GM18511 (cell line): Measurements from ENCODE around the gene ACTN1.
"Not testable (repeated sequence)": the region's sequence is repeated elsewhere in the genome, so short reads cannot be mapped to it uniquely, and the experiment has no call there.

Source experiments
- ATAC-seq: cut with Tn5 transposase; IDR thresholded peaks from one replicate; pipeline ENCODE4 v1.9.1; 2021; ENCODE audit warnings: mild to moderate bottlenecking, moderate library complexity; ENCODE audit not compliant: unreplicated experiment

The ACTN1 gene

DNA sequence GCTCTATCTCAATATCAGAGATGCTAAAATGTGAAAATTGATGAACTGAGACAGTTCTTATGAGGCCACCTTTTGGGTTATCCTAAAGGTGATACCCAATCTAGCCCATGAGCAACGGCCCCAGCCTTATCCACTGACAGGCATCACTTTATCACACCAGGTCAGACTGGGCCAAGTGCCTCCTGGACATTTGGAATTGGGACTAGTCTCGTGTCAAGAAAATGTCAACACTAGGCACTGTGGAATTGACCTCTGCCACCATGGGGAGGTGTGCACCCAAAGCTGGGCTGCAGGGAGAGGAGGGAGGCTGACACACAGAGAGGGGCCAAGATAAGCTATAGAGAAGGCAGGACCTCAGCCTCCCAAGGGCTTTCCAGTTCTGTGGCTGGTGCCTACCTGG is 107.7 kb downstream of the ACTN1 start:
- no peak for ATAC-seq

DNA sequence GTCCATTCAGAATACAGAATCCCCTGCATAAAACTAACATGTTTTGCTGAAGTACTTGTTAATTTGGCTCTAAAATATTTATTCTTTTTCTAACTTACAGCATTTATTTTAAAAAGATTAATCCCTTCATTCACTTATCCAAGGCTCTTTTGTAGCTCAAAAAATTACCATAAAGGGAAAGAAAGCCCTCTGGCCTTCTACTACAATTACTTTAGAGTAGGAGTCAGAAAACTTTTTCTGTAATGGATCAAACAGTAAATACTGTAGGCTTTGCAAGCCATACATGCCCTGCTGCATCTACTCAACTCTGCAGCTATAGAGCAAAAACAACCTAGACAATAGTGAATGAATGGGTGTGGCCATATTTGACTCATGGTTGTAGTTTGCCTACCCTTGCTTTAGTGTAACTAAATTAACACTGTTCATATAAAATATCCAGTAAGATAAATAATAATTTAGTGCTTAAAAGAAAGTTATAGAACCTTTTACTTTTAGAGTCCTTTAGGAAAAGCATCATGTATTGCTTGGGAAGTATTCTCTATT is 112.0 kb downstream of the ACTN1 start:
- no peak for ATAC-seq

DNA sequence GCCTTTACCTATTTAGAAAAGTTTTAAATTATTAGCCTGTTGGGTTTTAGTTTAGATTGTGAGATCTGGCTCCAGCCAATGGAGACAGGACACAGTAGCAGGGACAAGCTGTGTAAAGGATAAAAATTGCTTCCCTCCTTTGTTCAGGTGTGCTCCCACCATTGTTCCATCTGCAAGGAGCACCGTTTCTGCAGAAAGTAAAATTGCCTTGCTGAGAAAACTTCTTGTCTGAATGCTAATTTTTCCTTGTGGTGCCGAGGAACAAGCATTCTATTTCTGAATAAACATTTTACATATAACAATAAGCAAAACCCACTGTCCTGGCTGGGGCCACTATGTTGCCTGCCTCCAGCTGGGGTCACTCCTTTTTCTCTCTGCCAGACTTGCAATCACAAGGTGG is 113.6 kb downstream of the ACTN1 start:
- no peak for ATAC-seq

DNA sequence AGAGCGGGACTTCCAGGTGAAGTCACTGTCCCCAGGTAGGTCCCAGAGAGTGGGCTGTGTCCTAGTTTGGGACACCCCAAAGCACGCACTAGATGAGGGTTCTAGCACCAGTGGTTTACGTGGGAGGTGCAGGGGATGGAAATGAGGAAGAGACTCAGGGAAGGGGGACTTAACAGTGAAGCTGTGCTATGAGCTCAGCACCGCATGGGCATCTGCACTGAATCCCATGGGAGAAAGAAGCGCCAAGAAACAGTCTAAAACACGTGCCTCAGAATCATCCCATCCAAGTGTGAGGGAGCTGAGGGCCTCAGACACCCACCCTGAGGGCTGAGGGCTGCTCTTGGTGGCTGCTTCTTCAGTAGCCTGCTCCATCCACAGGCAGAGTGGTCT is 114.7 kb downstream of the ACTN1 start:
- ATAC-seq: no peak

DNA sequence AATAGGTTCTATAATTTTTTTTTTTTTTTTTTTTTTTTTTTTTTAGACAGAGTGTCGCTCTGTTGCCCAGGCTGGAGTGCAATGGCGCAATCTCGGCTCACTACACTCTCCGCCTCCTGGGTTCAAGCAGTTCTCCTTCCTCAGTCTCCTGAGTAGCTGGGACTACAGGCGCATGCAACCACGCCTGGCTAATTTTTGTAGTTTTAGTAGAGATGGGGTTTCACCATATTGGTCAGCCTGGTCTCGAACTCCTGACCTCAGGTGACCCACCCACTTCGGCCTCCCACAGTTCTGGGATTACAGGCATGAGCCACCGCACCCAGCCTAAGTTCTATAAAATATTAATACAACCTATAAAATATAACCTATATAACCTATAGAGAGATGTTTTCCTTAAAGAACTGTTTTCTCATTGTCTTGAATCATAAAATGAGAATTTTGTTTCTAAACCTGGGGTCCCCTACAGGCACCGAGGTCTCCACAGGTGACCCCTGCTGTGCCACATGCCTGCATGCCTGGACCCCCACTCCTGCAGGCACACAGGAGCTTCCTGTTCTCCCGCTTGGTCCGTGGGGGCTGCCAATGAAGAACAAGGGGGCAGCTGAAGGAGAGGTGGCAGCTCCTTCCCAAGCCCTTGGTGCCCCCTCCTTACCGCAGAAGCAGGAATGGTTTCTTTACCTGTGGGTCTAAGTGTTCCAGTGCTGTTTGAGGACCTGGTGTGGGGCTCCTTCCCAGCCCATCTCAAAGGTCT is 115.3 kb downstream of the ACTN1 start:
- ATAC-seq: no peak

DNA sequence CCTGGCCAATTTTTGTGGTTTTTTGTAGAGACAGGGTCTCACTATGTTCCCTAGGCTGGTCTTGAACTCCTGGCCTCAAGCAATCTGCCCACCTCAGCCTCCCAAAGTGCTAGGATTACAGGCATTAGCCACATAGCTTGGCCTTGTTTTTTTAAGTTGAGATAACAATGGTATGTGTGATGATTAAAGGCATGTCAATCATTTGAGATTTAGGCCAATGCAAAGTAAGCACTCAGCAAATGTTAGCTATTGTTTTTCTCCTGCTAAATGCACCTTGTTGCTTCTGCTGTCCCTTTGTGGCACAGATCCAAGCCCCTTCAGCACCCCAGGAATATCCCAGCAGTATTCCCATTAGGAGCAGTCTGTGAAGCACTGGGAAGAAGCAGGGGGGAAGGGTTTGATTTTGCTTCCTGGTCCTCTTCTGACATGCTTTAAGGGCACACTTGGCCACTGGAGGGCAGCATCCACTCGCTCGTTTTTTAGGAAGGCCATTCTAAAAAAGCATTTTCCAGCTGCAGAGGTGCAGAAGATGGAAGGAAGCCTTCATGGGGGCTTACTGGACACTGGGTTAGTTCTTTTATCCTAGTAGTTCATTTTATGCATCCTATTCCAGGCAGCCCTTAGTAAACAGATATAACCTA is 116.0 kb downstream of the ACTN1 start:
- no peak for ATAC-seq

DNA sequence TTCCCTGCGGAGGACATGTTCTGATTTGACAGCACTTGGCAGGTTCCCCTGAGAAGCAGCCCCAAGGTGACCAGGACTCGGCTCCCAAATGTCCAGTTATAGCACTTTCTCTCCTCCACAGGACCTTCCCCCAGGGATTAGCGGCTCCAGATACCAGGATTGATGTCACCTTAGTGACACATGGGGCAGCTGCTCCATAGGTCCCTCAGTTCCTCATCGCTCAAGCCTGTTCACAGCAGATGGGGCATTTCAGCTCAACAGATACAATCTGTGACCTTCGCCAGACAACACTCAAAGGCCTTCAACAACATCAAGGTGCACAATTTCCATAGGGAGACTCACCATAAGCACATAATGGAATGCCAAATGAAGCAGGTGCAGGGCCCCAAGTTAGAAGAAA is 118.3 kb downstream of the ACTN1 start:
- ATAC-seq: no peak

DNA sequence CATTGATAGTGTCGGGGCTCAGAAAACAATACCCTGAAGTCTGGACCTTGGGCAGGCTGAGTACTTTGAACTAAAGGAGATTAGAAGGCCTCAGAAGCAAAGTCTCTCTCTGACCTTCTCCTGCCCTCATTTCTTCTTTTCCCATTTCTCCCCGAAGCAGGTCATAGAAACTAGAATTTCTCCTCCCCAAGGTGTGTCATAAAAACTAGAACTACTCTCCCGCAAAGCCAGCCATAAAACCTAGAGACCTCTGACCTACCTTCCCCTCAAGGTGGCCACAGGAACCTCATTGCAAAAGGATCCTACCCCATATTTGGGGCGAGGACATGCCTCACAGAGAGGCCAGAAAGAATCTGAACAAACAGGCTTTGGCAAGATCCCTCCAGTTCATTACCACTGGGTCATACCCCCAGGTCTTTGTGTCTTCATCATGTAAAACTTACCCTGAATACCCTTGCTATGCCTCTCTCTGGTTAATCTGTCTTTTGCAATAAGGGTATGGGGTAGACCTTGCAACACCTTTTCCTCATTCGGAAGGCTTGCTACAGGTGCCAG is 121.5 kb downstream of the ACTN1 start:
- ATAC-seq: no peak

DNA sequence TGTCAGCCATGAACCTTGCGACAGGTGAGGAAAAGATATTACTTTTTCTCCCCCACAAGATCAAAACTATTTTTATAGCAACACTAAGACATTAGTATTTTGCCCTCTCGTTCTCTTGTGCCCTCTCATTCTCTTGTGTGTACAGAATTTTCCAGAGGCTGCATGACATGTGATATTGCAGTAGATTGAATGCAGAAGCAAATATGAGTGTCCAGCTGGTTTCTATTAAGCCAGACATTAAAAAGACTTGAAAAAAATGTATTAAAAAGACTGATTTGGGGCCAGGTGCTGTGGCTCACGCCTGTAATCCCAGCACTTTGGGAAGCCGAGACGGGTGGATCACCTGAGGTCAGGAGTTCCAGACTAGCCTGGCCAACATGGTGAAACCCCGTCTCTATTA is 122.5 kb downstream of the ACTN1 start:
- ATAC-seq: no peak

DNA sequence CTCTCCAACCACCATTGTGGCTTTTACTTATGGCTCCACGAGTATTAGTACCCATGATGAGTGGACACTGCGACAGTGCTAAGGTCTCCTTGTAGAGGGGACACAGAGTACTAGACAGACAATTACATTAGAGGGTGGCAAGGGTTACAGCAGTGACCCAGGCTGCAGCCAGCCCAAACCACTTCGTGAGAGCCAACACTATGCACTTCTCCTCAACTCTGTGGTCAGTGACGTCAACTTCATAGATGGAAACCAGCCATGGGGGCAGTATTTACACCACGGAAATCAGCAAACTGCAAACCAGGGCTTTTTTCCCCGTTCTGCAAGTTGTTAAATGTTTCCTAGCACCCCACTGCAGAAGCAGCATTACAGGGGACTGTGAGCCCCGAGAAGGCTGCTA is 124.7 kb downstream of the ACTN1 start:
- ATAC-seq: no peak

DNA sequence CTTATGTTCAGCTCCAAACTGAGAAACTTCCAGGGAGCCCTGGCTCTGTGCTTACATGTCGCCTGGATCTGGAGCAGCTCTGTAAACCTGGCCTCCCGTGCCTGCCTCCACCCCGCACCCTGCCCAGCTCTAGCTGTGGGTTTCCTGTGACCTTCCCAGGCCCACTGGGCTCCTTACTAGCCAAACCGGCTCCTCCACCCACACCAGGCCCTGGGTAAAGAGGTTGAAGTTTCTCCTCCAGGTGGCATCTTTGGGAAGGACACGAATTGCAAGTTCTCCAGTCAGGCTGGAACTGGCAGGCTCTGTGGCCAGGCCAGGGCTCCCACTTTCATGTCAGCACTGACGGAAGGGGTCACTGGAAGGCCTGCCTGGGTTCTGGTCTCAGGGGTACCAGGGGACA is 125.4 kb downstream of the ACTN1 start:
- no peak for ATAC-seq

DNA sequence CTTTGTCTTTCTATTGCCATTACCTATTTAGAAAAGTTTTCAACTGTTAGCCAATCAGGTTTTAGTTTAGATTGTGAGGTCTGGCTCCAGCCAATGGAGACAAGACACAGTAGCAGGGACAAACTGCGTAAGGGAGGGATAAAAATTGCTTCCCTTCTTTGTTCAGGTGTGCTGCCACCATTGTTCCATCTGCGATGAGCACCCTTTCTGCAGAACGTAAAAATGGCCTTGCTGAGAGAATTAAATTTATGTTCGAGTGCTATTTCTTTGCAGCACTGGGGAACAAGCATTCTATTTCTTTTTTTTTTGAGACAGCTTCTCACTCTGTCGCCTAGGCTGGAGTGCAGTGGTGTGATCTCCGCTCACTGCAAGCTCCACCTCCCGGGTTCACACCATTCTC is 126.6 kb downstream of the ACTN1 start:
- not testable (repeated sequence) for ATAC-seq

DNA sequence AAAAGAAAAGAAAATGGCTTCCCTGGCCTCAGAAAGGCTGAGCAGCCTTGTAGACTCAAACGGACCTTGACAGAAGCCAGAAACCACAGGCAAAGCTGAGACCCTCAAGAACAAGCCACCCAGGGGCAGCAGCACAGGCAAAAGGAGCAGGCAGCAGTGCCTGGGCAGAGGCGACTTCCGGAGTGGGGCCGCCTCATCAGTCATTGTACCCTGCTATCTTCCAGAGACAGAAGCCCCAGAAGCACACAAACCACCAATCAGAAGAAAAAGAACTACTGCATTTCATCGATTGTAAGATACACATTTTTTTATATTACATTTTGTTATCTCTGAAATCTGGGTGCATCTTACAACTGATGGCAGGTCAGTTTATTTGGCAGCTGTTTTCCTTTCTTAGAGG is 128.0 kb downstream of the ACTN1 start:
- no peak for ATAC-seq

DNA sequence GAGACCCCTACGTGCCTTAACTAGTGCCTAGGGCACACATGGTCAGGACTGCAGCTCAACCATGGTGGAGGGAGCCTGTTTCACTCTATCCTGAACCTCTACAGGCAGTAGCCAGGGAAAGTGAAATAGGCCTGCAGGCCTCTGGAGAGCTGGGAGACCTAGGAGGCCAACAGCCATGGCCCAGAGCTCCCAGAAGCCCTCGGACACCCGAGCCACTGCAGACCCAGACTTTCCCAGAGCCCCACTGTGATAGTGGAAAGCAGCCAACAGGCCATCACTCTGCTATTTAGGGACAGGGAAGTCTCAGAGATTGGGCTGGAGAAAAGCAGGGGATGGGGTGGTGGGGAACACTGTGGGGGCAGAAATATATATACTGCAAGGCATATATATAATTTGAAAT is 129.7 kb downstream of the ACTN1 start:
- ATAC-seq: no peak

DNA sequence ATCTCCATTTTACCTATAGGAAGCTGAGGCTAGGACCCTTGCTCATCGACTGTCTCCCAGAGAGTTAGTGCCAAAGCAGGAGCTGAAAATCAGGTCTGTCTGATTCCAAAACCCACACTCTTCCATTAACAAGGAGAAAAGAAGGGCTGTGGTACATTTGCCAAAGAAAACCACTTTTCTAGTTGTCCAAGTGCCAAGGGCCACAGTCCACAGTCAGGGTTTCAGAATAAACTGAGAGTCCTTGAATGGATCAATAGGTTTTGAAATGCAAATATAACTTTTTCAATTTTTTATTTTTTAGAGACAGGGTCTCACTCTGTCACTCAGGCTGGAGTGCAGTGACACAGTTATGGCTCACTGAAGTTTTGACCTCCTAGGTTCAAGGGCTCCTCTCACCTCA is 130.8 kb downstream of the ACTN1 start:
- no peak for ATAC-seq

DNA sequence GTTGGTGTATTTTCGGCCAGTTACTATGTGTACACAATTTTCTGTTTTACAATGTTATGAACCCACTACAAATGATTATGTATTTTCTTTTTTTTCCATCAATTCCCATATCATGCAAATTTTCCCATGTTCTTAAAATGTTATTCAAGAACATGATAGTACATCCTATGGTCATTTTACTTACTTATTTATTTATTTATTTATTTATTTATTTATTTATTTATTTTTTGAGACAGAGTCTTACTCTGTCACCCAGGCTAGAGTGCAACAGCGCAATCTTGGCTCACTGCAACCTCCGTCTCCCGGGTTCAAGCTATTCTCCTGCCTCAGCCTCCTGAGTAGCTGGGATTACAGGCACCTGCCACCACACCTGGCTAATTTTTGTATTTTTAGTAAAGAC is 131.5 kb downstream of the ACTN1 start:
- ATAC-seq: not testable (repeated sequence)

DNA sequence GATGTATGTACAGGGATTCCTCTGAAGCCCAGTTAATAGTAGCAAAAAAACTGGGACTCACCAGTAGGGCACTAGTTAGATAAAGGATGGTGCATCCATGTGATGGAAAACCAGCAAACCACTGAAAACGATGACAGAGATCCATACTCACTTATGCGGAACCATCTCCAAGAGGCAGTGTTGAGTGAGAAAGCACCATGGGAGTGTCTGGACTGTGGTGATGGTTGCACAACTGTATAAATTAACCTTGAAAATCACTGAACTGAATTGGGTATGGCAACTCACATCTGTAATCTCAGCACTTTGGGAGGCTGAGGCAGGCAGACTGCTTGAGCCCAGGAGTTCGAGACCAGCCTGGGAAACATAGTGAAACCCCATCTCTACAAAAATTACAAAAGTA is 132.6 kb downstream of the ACTN1 start:
- no peak for ATAC-seq

DNA sequence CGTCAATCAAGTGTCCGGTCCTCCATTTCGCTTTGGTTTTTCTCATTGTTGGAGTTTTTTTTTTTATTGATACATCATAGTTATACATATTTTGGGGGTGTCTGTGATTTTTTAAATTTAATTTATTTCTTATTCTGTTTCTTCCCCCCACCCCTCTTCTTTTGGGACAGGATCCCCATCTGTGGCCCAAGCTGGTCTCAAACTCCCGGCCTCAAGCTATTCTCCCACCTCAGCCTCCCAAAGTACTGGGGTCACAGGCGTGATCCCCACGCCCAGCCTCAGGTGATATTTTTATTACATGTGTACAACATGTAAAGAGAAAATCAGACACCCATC is 134.9 kb downstream of the ACTN1 start:
- ATAC-seq: no peak

DNA sequence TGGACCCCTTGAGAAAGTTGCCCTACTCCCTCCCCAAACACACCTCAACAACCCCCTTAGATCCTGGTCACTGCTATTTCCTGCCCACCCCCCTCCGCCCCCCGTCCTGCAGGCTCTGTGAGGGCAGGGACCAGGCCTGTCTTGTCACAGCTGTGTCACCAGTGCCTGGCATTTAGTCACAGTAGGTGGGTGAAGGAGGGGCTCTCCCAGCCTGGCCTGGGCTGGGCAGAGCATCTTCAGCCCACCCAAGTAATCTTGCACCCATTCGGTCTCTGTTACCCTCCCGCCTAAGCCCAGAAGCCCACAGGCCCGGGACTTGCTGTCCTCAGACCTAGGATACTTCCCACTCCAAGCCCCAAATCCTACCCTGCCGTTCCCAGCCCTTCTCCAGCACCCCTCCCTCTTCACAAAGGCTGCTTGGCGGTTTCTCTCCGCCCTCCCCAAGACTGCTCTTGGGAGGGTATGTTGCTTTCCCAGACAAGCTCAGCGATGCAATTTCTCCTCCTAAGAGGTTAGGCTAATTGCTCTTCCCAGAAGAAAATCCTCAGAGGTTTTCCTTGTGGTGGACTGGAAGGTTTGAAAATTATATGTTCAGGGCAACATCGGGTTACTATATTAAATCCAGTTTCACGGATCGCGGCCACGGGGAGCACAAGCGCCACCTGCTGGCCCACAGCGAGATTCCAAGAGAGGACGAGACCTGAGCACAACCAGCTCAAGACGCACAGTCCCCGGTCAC is 135.5 kb downstream of the ACTN1 start:
- ATAC-seq: no peak

DNA sequence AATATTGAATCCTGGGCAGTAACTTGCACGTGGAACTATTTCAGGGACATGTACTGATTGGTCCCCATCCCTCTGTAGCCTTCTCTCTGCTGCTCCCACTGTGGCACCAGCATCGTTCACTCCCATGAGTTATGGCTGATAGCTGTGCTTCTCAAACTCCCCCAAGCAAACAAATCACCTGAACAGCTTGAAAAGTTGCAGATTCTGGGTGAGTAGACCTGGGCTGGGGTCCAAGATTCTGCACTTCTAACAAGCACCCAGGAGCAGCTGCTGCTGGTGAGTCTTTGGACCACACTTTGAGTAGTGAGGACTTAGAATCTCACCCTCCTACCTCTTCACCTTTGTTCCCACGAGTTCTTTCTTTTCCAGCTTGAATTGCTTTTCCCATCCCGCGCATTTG is 136.8 kb downstream of the ACTN1 start:
- ATAC-seq: no peak

DNA sequence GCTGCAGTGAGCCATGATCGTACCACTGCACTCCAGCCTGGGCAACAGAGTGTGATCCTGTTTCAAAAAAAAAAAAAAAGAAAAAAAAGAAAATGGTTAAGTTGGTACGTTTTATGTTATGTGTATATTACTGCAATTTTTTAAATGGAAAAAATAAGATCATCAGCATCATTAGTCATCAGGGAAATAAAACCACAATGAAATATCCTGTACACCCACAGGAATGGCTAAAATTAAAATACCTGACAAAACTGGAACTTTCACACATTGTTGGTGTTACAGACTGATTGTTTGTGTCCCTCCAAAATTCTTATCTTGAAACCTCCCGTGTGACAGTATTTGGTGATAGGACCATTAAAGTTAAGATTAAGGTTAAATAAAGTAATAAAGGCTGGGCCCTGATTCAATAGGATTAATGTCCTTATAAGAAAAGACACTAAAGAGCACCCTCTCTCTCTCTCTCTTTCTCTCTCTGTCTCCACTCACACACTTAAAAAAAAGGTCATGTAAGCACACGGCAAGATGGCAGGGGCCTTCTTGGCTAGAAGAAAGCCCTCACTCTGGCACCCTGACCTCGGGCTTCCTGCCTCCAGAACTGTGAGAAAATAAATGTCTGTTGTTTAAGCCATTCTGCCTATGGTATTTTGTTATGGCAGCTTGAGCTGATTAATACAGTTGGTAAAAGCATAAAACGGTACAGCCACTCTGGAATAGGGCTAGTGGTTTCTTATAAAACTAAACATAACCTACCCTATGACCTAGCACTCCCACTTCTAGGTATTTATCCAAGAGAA is 137.9 kb downstream of the ACTN1 start:
- ATAC-seq: no peak
